HCT116 (cell line): ENCODE results near the gene DIP2C. TPM values are rescaled to one million over a fixed set of nuclear protein-coding genes. Genes with fewer than 3 reads are reported as not detected.
"Not testable (repeated sequence)": the region's sequence is repeated elsewhere in the genome, so short reads cannot be mapped to it uniquely, and the experiment has no call there.

ENCODE experiments used
- ATAC-seq: fragments of 200-7000 bp; cut with Tn5 transposase; 2 replicates; pipeline ENCODE4 v1.9.1; 2020; ENCODE audit warnings: mild to moderate bottlenecking, moderate library complexity
- BruUV-seq: library from RNA; stranded (reverse); fragments of 400-500 nt; replicated peaks from 2 replicates; lab custom pipeline; 2021; lab: Mats Ljungman, UMichigan
- CTCF ChIA-PET: fragments of 300-600 bp; sonication (Branson Sonifier 250); formaldehyde crosslinking; loops from one replicate; lab custom pipeline; 2021; ENCODE audit warnings: antibody characterized with exemption; lab: Charles Lee
- POLR2A ChIA-PET: fragments of 300-600, 350-600 bp; sonication (Branson Sonifier 250); formaldehyde crosslinking; loops from one replicate; lab custom pipeline; 2021; ENCODE audit warnings: antibody characterized with exemption; lab: Charles Lee
- RAD21 ChIA-PET, 2 experiments: fragments of 300-600 bp; sonication (Branson Sonifier 250); formaldehyde crosslinking; loops; one replicate each; lab custom pipeline; 2023; ENCODE audit warnings: low total read pairs in 2 of 2; ENCODE audit not compliant: uncharacterized antibody in 2 of 2, unreplicated experiment in 2 of 2, low non-redundant PET in 1 of 2; lab: Charles Lee
- DNase-seq: peaks from one replicate; pipeline ENCODE4 v3.0.0-alpha.2; 2010; ENCODE audit warnings: low read depth, low spot score
- H2AFZ ChIP-seq: fragments of 200-600 bp; shearing (Covaris generic), sonication (generic); 2 replicates; pipeline ENCODE4 v1.6.1; 2017; ENCODE audit warnings: low read depth, mixed run types, mixed read lengths, antibody characterized with exemption, low read length; ENCODE audit not compliant: poor library complexity, severe bottlenecking
- H3K27ac ChIP-seq: 2 replicates; pipeline ENCODE4 v1.5.1; 2012; ENCODE audit warnings: low read depth, low read length
- H3K27me3 ChIP-seq: fragments of 200-600 bp; sonication (generic); 2 replicates; pipeline ENCODE4 v1.6.1; 2016; ENCODE audit warnings: mixed run types, low read length, mixed read lengths; ENCODE audit not compliant: insufficient read depth
- H3K36me3 ChIP-seq, 2 experiments: fragments of 200-500 bp in 1 of 2; fragments of 200-600 bp in 1 of 2; sonication (Bioruptor generic) in 1 of 2; sonication (generic) in 1 of 2; 2 replicates each; pipeline versions ENCODE4 v1.5.1 to v1.6.1; 2014 to 2016; ENCODE audit warnings: low read length in 2 of 2, inconsistent platforms in 1 of 2, mixed read lengths in 1 of 2, mixed run types in 1 of 2; ENCODE audit not compliant: insufficient read depth in 2 of 2, control insufficient read depth in 1 of 2
- H3K4me1 ChIP-seq, 2 experiments: fragments of 200-600 bp in 1 of 2; sonication (generic) in 1 of 2; 2 replicates each; pipeline versions ENCODE4 v1.5.1 to v1.6.1; 2012 to 2017; ENCODE audit warnings: low read length in 2 of 2, inconsistent platforms in 1 of 2, mild to moderate bottlenecking in 1 of 2, mixed read lengths in 1 of 2, mixed run types in 1 of 2, moderate library complexity in 1 of 2; ENCODE audit not compliant: insufficient read depth in 2 of 2, control insufficient read depth in 1 of 2
- H3K4me2 ChIP-seq: fragments of 200-600 bp; sonication (generic); 2 replicates; pipeline ENCODE4 v1.6.1; 2017; ENCODE audit warnings: mixed run types, low read length, mixed read lengths
- H3K4me3 ChIP-seq, 2 experiments: fragments of 200-600 bp in 1 of 2; sonication (generic) in 1 of 2; replicated peaks in 1 of 2; 2 replicates each; pipeline ENCODE4 v1.5.1; 2011 to 2016; ENCODE audit warnings: low read length in 2 of 2, control low read depth in 1 of 2, low read depth in 1 of 2, mild to moderate bottlenecking in 1 of 2, mixed read lengths in 1 of 2, mixed run types in 1 of 2
- H3K79me2 ChIP-seq: fragments of 200-600 bp; sonication (generic); 2 replicates; pipeline ENCODE4 v1.6.1; 2017; ENCODE audit warnings: mild to moderate bottlenecking, mixed run types, low read length, moderate library complexity, mixed read lengths; ENCODE audit not compliant: insufficient read depth
- H3K9ac ChIP-seq: fragments of 200-600 bp; sonication (generic); 2 replicates; pipeline ENCODE4 v1.6.1; 2016; ENCODE audit warnings: low read length, mixed read lengths
- H3K9me2 ChIP-seq: fragments of 200-600 bp; sonication (generic), shearing (Covaris generic); 2 replicates; pipeline ENCODE4 v1.6.1; 2017; ENCODE audit warnings: mixed run types, mild to moderate bottlenecking, moderate library complexity; ENCODE audit not compliant: insufficient read depth
- H3K9me3 ChIP-seq, 2 experiments: fragments of 200-500 bp in 1 of 2; fragments of 200-600 bp in 1 of 2; sonication (Bioruptor generic) in 1 of 2; sonication (generic) in 1 of 2; 2 replicates each; pipeline ENCODE4 v1.6.1; 2014 to 2017; ENCODE audit warnings: low read length in 2 of 2, mixed read lengths in 2 of 2, inconsistent platforms in 1 of 2, low read depth in 1 of 2, mild to moderate bottlenecking in 1 of 2, mixed run types in 1 of 2, moderate library complexity in 1 of 2; ENCODE audit not compliant: control insufficient read depth in 1 of 2, insufficient read depth in 1 of 2
- H4K20me1 ChIP-seq: fragments of 200-600 bp; sonication (generic), shearing (Covaris generic); 2 replicates; pipeline ENCODE4 v1.6.1; 2017; ENCODE audit warnings: mixed run types, mild to moderate bottlenecking, moderate library complexity; ENCODE audit not compliant: insufficient read depth
- EGR1 ChIP-seq: IDR thresholded peaks from 2 replicates; pipeline ENCODE4 v1.6.1; 2012; ENCODE audit warnings: low read depth
- FOSL1 ChIP-seq: IDR thresholded peaks from 2 replicates; pipeline ENCODE4 v1.6.1; 2012; ENCODE audit warnings: low read depth
- JUND ChIP-seq: IDR thresholded peaks from 2 replicates; pipeline ENCODE4 v1.6.1; 2012
- POLR2A ChIP-seq: IDR thresholded peaks from 2 replicates; pipeline ENCODE4 v1.7.0; 2011; ENCODE audit warnings: borderline replicate concordance; ENCODE audit not compliant: insufficient read depth, insufficient read length; ENCODE audit errors: extremely low read depth
- POLR2AphosphoS5 ChIP-seq: IDR thresholded peaks from 2 replicates; pipeline ENCODE4 v1.6.1; 2011; ENCODE audit warnings: mild to moderate bottlenecking, low read depth, low read length, moderate library complexity
- RAD21 ChIP-seq: IDR thresholded peaks from 2 replicates; pipeline ENCODE4 v1.6.1; 2012; ENCODE audit warnings: low read depth, mild to moderate bottlenecking
- REST ChIP-seq: IDR thresholded peaks from 2 replicates; pipeline ENCODE4 v1.6.1; 2012; ENCODE audit warnings: low read depth
- SP1 ChIP-seq: IDR thresholded peaks from 2 replicates; pipeline ENCODE4 v1.6.1; 2012; ENCODE audit warnings: low read depth
- TCF7L2 ChIP-seq: IDR thresholded peaks from 2 replicates; pipeline ENCODE4 v1.7.0; 2011; ENCODE audit warnings: borderline replicate concordance, inconsistent platforms; ENCODE audit not compliant: insufficient read depth, insufficient read length; ENCODE audit errors: extremely low read depth
- ZBTB33 ChIP-seq: IDR thresholded peaks from 2 replicates; pipeline ENCODE4 v1.6.1; 2011; ENCODE audit warnings: mild to moderate bottlenecking, low read length, moderate library complexity; ENCODE audit not compliant: insufficient replicate concordance; ENCODE audit errors: extremely low read depth
- intact Hi-C: fragments of 100-400 bp; cut with micrococcal nuclease; formaldehyde crosslinking; loops from 2 replicates; pipeline ENCODE4 v1.10.0; 2022
- total RNA-seq: library from RNA; stranded (reverse); gene quantifications from one replicate; pipeline ENCODE4 v1.2.1, GENCODE V29; 2021; ENCODE audit not compliant: unreplicated experiment

DIP2C gene
- total RNA-seq, 1 experiment from 2014 or later, result 15.4 TPM

GRCh38 chr10:533186-533585, 156.3 kb downstream of the DIP2C start:
- H3K79me2 ChIP-seq, result no peaks in the 10 kb centered on the region
- RAD21 ChIA-PET, result no interaction called here
- intact Hi-C loops, result no loop called here

GRCh38 chr10:532331-532730, 157.1 kb downstream of the DIP2C start:
- not testable (repeated sequence) for BruUV-seq, H3K79me2 ChIP-seq

More at GRCh38 chr10:533186-533585, 156.3 kb downstream of the DIP2C start:
- no peak overlapping the region for H3K4me2 ChIP-seq
- H4K20me1 ChIP-seq, result no peaks in the 10 kb centered on the region
- H3K4me3 ChIP-seq, result no peak overlapping the region
- H3K9me2 ChIP-seq, result no peaks in the 10 kb centered on the region
- H3K27ac ChIP-seq, result no peak overlapping the region
- H3K36me3 ChIP-seq, result no peaks in the 10 kb centered on the region
- H3K9me3 ChIP-seq, result no peaks in the 10 kb centered on the region
- DNase-seq (no peak), ATAC-seq (no peak)
- ChIA-PET CTCF (no interaction called here), POLR2A (no interaction called here)
- H3K4me1 ChIP-seq, result no peaks in the 10 kb centered on the region
- H3K9ac ChIP-seq, result no peak overlapping the region
- BruUV-seq, result no TSS peak
- no peak for TF ChIP-seq REST
- TF ChIP-seq EGR1, result no peak
- no peak for TF ChIP-seq POLR2A
- TF ChIP-seq JUND, result no peak
- no peak for TF ChIP-seq RAD21
- TF ChIP-seq SP1, result no peak
- no peak for TF ChIP-seq TCF7L2
- TF ChIP-seq POLR2AphosphoS5, result no peak
- no peak for TF ChIP-seq FOSL1
- TF ChIP-seq ZBTB33, result no peak
- H2AFZ ChIP-seq, result no peak overlapping the region
- no peaks in the 10 kb centered on the region for H3K27me3 ChIP-seq

More at GRCh38 chr10:532331-532730, 157.1 kb downstream of the DIP2C start:
- H3K27me3 ChIP-seq, RAD21 ChIA-PET, CTCF ChIA-PET, intact Hi-C loops, H3K4me3 ChIP-seq, H3K9me2 ChIP-seq, H3K4me1 ChIP-seq, H3K4me2 ChIP-seq, H3K9me3 ChIP-seq, ATAC-seq, H3K36me3 ChIP-seq, POLR2A ChIA-PET, H3K27ac ChIP-seq, H4K20me1 ChIP-seq, H2AFZ ChIP-seq, H3K9ac ChIP-seq, DNase-seq: not testable (repeated sequence)
